Uterus (tissue), 4 donors: ENCODE measurements around the gene EIF4H. TPM values are rescaled to one million over a fixed set of nuclear protein-coding genes. Genes with fewer than 3 reads are reported as not detected.
A peak's percentile ranks its signal among the peaks of the same experiment; 100 is the strongest.

Experiments used
- DNase-seq, 2 donors: peaks; one replicate each; pipeline ENCODE4 v3.0.0-alpha.2; 2019 to 2020
- H3K27ac ChIP-seq, 2 donors: fragments of 200-600 bp; sonication (generic); 1 replicate in 1 of 2; 2 replicates in 1 of 2; pipeline ENCODE4 v1.5.1; 2016 to 2018
- H3K27me3 ChIP-seq, 2 donors: fragments of 200-600 bp; sonication (generic); one replicate each; pipeline ENCODE4 v1.5.1; 2018 to 2019; ENCODE audit warnings: control low read depth in 1 of 2
- H3K36me3 ChIP-seq, 2 donors: fragments of 200-600 bp; sonication (generic); one replicate each; pipeline ENCODE4 v1.5.1; 2019; ENCODE audit warnings: control low read depth in 1 of 2
- H3K4me1 ChIP-seq, 2 donors: fragments of 200-600 bp; sonication (generic); one replicate each; pipeline ENCODE4 v1.5.1; 2018 to 2019; ENCODE audit warnings: control low read depth in 1 of 2
- H3K4me3 ChIP-seq, 2 donors: fragments of 200-600 bp; sonication (generic); 1 replicate in 1 of 2; 2 replicates in 1 of 2; pipeline ENCODE4 v1.5.1; 2018 to 2019; ENCODE audit warnings: mild to moderate bottlenecking in 1 of 2
- H3K9me3 ChIP-seq, 2 donors: fragments of 200-600 bp; sonication (generic); one replicate each; pipeline ENCODE4 v1.5.1; 2019; ENCODE audit warnings: control low read depth in 1 of 2
- POLR2A ChIP-seq, 2 donors: fragments of 450-650 bp; IDR thresholded peaks; one replicate each; pipeline ENCODE4 v1.6.1; 2016; ENCODE audit warnings: antibody characterized with exemption in 2 of 2, mild to moderate bottlenecking in 1 of 2, moderate library complexity in 1 of 2
- intact Hi-C: fragments of 100-400 bp; cut with DNase I; formaldehyde crosslinking; loops from one replicate; pipeline ENCODE4 v1.15.1; 2023; ENCODE audit warnings: low total_unique reads
- microRNA counts, 2 donors: library from miRNA; unstranded; fragments of <30 nt; microRNA quantifications; one replicate each; lab custom pipeline; 2016 to 2017
- microRNA-seq: library from miRNA; unstranded; fragments of <30 nt; microRNA quantifications from one replicate; pipeline ENCODE4, GENCODE V29; 2016; ENCODE audit warnings: borderline microRNAs expressed, borderline replicate concordance
- small RNA-seq: library from RNA; depleted of rRNA; stranded (forward); fragments of <200 nt; gene quantifications from one replicate; pipeline ENCODE3, GENCODE V24; 2016
- total RNA-seq, 4 donors: library from RNA; depleted of rRNA in 3 of 4; stranded (reverse); fragments of >200 nt in 3 of 4; gene quantifications; one replicate each; pipeline versions ENCODE4 v1.1.0 to v1.2.4, GENCODE V29; 2014 to 2023
- TF ChIP-seq, protein P1 (sequence below), 4 experiments: fragments of 200-600 bp in 2 of 4; fragments of 450-650 bp in 2 of 4; sonication (generic) in 2 of 4; IDR thresholded peaks; one replicate each; pipeline ENCODE4 v1.5.1; 2016 to 2019; ENCODE audit warnings: antibody characterized with exemption in 4 of 4, mild to moderate bottlenecking in 2 of 4, moderate library complexity in 1 of 4
- donor health status: DM: yes; HTN: yes; CAD: no.

The EIF4H gene
- total RNA-seq, 4 donors from 2014 or later: 122 to 257 (median 193) TPM

DNA sequence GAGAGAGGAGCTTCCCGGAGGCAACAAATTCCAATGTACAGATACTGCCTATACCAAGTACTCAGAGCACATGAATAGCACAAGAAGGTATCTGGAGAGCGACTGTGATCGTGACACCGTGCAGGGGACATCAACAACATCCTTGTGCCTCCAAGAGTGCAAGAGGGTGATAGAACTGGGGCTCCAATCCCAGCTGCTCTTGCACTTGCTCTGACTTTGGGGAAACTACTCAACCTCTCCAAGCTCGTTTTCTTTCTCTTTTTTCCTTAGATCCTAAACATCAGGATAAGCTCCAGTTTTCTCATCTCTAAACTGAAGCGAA, 67.9 kb downstream of the EIF4H start:
- Histone ChIP-seq H3K4me3 (no peak overlapping the region), H3K27ac (no peak overlapping the region), H3K9me3 (no peaks in the 10 kb centered on the region), H3K27me3 (no peaks in the 10 kb centered on the region), H3K36me3 (no peaks in the 10 kb centered on the region), H3K4me1 (no peaks in the 10 kb centered on the region)
- TF ChIP-seq, protein P1, sequence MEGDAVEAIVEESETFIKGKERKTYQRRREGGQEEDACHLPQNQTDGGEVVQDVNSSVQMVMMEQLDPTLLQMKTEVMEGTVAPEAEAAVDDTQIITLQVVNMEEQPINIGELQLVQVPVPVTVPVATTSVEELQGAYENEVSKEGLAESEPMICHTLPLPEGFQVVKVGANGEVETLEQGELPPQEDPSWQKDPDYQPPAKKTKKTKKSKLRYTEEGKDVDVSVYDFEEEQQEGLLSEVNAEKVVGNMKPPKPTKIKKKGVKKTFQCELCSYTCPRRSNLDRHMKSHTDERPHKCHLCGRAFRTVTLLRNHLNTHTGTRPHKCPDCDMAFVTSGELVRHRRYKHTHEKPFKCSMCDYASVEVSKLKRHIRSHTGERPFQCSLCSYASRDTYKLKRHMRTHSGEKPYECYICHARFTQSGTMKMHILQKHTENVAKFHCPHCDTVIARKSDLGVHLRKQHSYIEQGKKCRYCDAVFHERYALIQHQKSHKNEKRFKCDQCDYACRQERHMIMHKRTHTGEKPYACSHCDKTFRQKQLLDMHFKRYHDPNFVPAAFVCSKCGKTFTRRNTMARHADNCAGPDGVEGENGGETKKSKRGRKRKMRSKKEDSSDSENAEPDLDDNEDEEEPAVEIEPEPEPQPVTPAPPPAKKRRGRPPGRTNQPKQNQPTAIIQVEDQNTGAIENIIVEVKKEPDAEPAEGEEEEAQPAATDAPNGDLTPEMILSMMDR (IDR thresholded peaks at IDR 0.05): no peak
- TF ChIP-seq POLR2A (IDR thresholded peaks at IDR 0.05): no peak
- no peak for DNase-seq
- intact Hi-C loops: no loop called here

DNA sequence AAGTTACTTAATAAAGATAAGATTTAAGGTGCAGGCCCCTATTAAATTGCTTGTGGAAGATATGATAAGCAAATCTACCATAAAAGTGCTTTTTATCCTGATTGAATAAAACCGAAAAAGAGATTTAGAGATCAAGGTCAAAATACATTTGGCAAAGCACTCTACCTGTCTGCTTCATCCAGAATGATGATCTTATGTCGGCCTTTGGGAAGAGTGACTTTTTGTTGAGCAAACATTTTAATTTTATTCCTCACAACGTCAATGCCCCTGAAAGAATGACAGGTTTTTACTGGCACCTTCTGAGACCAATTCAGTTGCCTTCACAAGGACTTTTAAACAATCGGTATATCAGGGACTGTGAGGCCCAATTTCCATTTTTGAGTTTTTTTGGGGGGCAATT, 72.3 kb downstream of the EIF4H start:
- Histone ChIP-seq H3K36me3 (no peaks in the 10 kb centered on the region), H3K27me3 (no peaks in the 10 kb centered on the region), H3K4me1 (no peaks in the 10 kb centered on the region), H3K4me3 (no peak overlapping the region), H3K9me3 (no peaks in the 10 kb centered on the region), H3K27ac (no peak overlapping the region)
- intact Hi-C loops: no loop called here
- TF ChIP-seq, protein P1 (IDR thresholded peaks at IDR 0.05): no peak
- no peak for TF ChIP-seq POLR2A (IDR thresholded peaks at IDR 0.05)
- no peak for DNase-seq

MicroRNAs within 50 kb of the gene (microRNA counts, 767-probe panel; counts per million panel counts)
- 0 counts per million in 2 donors for microRNA hsa-miR-590-3p (lab: Ali Mortazavi, UCI)
- 2,458 to 3,483 counts per million in 2 donors for microRNA hsa-miR-590-5p (lab: Ali Mortazavi, UCI)

Small RNAs within 50 kb of the gene (microRNA-seq; reads per million reads assigned to microRNA genes)
- gene MIR590: 133 reads per million, percentile 59 among the genes with 10 or more reads in this experiment

Small RNAs within 50 kb of the gene (small RNA-seq; reads per million reads assigned to genes)
- not detected for gene MIR590

Other genes starting within 250 kb of the EIF4H start
- gene ELN, start 146.2 kb upstream of the EIF4H start, total RNA-seq: 100 to 1,000 TPM in 2 of 4 donors, 10 to 100 TPM in 1, 1 to 10 TPM in 1; 4.1 to 427 (median 92.4) TPM
- 10 to 100 TPM in 2 of 4 donors, 1 to 10 TPM in 2; 1.8 to 22.4 (median 11.4) TPM for gene LIMK1, start 90.6 kb upstream of the EIF4H start, total RNA-seq
- 10 to 100 TPM in 1 of 4 donors, 1 to 10 TPM in 3; 2.1 to 14.4 (median 6.0) TPM for gene LAT2, start 35.6 kb downstream of the EIF4H start, total RNA-seq
- gene RFC2, start 80.0 kb downstream of the EIF4H start, total RNA-seq: 10 to 100 TPM in 3 of 4 donors, 1 to 10 TPM in 1; 4.9 to 31.4 (median 19.2) TPM
- 10 to 100 TPM; 20.3 to 41.8 (median 28.4) TPM for gene CLIP2, start 115.1 kb downstream of the EIF4H start, total RNA-seq